ENCODE measurements around the gene SNX14.

DNA sequence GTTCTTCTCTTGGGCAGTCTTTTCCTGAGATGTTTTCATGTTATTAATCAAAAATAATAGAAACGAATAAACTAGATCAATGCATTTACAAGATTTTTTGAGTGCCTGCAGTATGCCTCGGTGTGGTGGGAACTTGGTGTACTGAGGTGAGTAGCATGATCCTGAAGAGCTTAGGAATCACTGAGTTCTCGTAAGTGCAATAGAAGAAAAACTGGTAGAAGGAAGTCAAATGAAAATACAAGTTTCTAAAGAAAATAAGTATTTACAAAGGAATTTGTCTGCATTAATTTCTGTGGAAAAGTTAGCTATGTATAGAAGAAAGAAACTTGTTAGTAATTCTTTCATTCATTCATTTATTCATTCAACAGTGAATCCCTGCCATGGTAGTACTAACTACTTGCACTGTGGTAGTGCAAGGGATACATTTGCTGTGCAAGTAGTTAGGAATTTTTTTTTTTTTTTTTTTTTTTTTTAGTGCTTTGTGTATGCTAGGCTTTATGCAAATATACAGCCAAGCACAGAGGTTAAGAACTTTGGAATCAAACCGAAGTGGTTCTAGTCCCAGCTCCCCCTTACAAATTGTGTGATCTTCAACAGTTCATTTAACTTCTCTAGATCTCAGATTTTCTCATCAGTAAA, 129.9 kb downstream of the SNX14 start:
- TF ChIP-seq, protein P1, sequence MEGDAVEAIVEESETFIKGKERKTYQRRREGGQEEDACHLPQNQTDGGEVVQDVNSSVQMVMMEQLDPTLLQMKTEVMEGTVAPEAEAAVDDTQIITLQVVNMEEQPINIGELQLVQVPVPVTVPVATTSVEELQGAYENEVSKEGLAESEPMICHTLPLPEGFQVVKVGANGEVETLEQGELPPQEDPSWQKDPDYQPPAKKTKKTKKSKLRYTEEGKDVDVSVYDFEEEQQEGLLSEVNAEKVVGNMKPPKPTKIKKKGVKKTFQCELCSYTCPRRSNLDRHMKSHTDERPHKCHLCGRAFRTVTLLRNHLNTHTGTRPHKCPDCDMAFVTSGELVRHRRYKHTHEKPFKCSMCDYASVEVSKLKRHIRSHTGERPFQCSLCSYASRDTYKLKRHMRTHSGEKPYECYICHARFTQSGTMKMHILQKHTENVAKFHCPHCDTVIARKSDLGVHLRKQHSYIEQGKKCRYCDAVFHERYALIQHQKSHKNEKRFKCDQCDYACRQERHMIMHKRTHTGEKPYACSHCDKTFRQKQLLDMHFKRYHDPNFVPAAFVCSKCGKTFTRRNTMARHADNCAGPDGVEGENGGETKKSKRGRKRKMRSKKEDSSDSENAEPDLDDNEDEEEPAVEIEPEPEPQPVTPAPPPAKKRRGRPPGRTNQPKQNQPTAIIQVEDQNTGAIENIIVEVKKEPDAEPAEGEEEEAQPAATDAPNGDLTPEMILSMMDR (IDR thresholded peaks at IDR 0.05), result no peak
- no peak for TF ChIP-seq POLR2A (IDR thresholded peaks at IDR 0.05)

All from heart left ventricle (tissue), 13 donors.